Stimulated activated CD8-positive, alpha-beta memory T cell treated with anti-CD3 and anti-CD28 coated beads, Interleukin-4, amount 100 ng/mL, for 24 hours (primary cell): ENCODE measurements around the gene GLIS1.

Experiments used
- DNase-seq: peaks from one replicate; pipeline ENCODE4 v3.0.0-alpha.2; 2020; ENCODE audit warnings: low read depth

The GLIS1 gene

DNA sequence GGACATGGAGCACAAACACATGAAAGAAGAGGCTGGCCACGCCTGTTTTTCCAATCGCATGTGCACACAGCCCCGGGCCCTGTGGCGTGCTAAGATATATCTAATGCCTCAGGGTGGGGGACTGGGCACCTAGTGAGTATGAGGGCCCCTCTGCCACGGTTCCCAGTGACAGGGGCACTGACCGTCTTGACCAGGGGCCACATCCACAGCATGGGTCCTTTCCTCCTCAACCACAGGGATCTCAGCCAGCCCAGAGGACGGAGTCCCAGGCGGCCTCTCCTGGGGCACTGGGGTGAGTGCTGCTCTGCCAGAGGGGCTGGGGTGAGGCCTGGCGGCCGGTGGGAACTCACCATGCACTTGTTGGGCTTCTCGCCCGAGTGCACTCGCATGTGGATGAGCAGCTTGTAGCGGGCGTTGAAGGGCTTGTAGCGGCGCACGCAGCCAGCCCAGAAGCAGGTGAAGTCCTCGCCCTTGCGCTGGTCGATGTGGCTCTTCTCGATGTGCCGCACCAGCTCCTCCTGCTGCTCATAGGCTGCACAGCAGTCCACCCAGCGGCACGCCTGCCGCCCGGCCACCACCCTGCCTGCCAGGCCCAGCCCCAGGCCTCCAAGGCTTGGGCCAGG lies 145.1 kb downstream of the GLIS1 start:
- no peak for DNase-seq

DNA sequence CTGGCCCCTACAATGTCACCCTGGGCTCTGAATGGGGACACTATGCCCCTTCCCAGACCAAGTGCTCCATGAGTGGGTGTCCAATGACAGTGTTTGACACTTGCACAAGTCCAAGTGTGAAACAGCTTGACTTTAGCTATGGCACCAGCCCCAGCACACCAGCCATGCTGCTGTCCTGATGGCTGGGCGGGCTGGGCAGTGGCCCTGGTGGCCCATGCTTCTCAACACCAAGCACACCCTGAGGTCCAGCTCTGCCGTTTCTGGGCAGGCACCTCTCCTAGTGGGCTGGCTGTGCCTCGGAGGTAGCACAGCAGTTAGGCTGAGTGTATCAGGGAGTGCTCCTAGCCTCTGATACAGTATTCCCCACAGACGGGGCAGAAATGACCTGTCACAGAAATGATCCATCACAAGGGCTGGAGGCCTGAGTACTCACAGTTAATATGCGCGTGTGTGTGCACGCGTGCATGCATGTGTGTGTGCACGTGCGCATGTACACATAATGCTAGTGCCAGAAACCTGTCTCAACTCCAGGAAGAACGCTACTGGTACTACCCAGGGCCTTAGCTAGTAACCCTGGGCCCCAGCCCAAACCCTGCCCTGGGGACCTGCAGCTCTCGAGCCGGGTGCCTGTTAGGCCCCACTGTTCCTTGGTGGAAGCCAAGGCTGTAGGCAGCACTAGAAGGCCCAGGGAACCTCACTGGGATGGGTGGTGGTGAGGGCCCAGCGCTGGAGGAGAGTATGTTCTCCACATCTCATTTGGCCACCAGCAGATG lies 145.8 kb downstream of the GLIS1 start:
- DNase-seq, result no peak

DNA sequence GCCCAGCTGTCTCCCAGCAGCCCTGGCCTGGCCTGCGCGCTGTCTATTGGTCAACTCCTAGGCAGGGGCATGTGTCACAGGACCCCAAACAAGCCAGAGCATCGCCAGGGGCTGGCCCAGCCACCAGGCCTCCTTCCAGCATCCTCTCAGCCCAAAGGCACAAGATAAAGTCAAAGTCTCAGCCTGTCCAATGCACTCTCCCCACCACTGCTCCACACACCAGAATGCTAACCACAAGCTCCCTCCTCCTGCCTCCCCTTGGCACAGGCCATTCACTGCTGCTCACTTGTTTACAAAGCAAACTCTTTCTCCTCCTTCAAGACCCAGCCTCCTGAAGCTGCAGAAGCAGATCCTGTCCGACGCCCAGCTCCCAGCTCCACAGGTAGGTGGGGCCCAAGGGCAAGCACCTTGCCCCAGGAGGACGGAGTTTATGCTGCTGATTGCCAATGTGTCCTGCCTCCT lies 146.4 kb downstream of the GLIS1 start:
- DNase-seq, result no peak

DNA sequence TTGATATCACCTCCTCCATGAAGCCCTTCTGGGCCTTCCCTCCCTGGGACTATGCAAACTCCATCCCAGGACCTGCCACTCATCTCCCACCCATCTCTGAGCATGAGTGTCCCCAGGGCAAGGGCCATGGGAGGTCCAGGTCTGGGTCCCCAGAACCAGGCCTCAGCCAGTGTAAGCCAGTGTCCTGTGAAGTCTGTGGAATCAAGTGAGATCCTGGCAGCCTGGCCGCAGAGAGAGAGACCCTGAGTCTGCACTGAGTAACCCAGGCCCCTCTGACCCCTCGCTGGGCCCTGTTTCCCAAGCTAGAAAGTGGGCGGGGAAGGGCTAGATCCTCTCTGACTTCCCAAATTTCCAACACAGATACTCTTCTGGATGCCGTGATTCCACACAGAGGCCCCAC lies 147.0 kb downstream of the GLIS1 start:
- no peak for DNase-seq

DNA sequence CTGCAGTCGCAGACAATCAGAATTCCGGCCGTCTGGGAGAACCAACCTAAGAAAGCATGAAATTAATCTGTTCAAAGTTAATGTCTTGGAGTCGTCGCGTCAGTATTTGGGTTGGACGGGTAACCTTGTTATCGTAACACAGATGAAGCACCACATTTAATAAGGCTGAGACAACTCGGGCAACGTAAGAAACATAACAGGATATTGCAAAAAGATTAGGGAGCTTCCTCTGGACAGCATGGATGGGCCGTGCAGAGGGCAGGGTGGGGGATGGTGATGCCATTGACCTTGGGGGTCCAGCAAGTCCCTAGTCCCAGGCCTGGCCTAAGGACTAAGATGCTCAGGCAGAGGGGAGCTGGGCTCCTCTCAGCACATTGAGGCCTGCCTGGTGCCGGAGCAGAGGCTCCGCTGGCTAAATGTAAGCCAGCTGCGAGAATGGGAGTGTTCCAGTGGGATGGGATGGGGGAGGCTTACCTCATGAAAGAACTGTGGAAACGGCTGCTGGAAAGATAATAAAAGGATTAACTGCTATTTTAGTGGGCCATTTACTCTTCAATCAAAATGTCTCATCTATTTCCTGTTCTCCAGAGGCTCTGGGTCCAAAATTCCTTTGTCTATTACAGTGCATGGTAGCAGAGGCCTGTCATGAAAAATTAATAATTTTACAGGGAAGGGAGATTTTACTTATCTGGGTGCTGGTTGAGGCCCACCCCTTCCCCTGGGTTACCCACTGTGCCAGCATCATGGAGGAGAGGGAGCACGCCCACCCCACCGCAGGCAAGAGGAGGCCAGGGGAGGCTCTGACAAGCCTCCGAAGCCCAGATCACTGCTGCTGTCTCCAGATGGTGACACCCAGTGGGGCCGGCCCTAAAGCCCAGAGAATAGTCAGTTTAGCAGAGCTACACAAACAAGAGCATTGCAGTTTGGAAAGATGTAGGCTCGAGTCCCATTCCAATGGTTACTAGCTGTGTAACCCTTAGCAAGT lies 148.1 kb downstream of the GLIS1 start:
- DNase-seq, result no peak

DNA sequence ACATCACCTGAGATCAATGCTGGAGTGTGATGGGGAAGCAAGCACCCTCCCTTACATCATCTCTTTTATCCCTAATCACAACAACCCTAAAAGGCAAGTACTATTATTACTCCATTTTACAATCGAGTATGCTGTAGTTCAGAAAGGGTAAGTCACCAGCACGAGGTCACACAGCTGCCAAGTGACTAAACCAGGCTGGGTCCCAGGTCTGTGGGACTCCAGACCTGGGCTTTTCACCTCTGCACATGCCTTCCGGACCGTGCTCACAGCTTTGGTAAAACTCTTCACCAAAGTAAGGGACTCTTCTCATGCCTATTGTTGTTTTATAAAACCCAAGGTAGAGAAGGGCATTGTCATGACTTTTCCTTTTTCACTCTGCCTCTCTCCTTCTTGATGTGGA lies 148.9 kb downstream of the GLIS1 start:
- no peak for DNase-seq

DNA sequence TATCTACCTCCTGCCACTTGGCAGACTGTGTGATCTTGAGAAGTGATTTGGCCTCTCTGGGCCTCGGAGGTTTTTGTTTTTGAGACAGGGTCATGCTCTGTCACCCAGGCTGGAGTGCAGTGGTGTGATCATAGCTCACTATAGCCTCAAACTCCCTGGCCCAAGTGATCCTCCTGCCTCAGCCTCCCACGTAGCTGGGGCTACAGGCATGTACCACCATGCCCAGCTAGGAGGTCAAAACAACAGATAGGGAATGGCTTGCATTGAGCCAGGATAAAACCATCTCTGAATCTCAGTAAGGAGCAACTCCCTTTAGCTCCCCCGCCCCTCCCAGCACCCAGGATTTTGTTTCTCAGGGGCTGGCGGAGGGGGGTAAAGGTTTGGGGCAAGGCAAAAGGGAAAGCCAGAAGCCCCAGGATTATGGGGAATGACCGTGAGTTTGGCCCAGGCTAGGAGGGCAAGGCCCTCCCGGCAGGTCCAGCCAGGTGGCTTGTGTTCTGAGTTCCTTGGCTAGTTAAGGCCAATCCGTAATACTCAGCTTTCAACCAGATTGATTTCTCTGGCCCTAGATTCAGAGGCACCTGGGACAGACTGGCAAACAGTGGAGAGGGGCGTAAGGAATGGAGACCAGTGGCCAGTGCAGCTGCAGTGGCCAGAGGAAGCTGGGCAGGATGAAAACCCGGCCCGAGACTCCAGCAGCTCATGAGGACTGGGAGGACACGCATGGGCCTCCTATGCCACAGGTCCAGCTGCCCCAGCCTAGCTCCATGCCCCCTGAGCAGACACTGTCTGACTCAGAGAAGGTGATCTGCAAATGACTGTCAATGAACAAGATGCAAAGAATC lies 149.7 kb downstream of the GLIS1 start:
- DNase-seq, result no peak

DNA sequence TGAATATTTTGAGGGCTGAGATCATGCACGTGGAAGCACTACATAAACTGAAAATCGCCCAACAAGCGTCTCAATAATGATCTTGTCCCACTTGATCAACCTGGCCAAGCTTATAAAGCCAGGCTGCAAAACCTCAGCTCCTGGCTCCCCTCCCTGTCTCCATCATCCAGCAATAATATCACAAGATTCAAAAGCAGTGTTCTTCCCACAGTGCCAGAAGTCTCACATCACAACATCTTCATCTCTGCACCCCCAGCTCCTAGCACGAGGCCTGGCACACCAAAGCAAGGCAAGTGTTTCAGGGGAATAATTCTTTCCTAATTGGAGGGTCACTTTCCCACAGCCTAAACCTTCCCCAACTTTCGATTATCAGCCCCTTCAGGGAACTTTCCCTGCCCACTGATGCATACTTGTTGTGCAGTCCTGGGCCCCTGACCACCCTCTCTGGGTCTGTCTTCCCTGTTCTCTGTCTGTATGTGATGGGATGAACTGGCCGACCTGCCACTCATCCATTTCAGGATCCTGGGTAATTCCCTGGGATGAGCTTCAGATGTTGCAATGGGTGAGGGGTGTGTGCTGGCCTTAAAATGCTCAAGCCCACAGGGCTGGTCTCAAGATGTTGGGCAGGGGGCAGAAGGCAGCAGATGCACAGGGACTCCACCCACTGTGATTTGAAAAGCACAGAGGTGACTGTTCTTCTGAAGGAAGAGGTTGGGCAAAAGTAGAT lies 150.7 kb downstream of the GLIS1 start:
- DNase-seq, result no peak

DNA sequence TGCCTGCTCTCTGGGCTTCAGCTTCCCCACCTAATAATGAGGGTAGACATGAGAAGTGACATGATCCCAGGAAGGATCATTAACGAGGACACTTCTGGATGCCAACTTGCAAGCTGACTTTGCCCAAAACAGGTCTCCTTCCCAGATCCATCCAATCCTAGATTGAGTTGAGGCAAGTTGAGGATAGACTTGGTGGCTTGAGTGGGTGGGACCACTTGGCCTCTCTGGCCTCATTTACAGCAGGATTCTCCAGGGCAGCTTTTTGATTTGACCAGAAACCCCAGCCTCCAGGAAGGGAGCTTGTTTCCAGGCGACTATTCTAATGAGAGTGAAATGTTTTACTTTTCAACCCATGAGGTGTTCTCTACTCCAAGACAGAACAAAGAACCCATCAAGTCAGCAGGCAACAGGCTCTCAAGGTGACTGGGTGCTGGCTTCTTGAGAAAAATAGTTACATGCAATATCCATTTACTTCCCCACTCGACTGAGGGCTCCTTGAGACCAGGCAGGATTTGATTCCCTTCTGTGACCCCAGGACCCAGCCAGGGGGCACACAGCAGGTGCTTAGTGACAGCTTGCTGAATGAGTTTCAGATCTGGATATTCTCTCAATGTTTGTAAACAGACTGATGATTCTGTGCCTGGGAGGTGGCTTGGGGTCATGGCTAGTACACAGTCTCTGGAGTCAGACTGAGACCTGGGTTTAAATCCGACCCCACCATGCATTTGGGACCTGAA lies 151.5 kb downstream of the GLIS1 start:
- DNase-seq, result no peak

DNA sequence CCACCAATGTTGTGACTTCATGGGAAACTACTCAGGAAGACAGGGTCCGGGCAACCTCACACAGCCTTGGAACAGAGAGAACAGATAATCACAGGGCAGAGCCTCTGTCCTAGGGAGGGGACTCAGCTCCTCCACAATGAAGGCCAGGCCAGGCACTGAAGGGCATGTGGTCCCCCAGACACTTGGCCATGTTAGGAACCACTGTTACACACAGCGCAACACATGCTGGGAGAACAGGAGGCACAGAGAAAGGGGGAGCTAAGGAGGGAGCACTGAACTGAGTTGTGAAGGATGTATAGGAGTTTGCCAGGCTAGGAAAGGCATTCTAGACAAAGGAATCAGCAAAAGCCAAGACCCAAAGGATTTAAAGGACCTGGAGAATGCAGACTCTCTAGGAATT lies 152.2 kb downstream of the GLIS1 start:
- no peak for DNase-seq

DNA sequence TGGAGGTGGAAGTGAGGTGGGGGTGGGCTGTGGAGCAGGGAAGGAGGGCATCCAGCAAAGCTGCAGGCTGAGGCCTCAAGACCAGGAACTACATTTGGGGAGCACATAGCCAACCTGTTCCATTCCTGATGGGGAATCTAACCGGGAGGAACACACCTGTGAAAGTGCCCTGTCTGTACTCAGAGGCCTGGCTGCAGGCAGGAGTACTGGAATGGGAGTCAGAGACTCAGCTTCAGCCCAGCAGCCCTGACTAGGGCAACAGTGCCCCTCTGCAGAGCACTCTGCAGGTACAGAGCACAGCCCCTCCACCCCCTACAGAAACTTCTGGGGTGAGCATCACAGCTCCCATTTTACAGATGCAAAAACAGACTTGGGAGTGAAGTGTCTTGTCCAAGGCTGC lies 153.4 kb downstream of the GLIS1 start:
- DNase-seq, result no peak

DNA sequence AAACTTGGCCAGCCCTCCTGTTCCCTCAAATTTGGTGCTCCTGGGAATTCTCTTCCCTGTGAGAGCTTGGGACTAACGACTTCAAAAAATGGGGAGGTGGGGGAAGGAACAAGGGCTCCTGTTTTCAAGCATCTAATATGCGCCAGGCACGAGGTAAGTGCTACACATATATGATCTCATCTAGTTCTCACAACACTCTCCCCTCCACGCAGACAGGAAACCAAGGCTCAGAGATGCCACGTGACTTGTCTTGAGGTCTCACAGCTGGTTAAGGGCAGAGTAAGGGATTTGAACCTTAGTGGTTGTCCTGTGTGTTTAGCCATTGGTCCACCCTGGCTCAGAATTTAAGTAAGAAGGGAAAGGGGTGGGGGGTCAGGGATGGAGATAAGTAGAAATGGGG lies 153.8 kb downstream of the GLIS1 start:
- DNase-seq, result peak; percentile 16

DNA sequence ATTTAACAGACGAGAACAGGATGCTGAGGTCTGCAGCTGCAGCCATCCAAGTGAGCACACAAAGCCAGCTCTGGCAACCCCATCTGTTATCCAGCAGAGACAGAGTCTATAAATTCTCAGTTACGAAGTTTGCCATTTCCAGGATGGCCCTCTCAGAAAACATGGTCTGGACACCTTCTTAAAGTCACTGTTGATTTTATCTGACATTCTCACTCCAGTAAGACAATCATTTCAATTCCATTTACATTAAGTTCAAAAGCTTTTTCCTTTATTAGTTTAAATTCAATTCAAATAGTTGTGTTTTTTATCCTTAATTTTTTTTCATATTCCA lies 154.2 kb downstream of the GLIS1 start:
- DNase-seq, result no peak

DNA sequence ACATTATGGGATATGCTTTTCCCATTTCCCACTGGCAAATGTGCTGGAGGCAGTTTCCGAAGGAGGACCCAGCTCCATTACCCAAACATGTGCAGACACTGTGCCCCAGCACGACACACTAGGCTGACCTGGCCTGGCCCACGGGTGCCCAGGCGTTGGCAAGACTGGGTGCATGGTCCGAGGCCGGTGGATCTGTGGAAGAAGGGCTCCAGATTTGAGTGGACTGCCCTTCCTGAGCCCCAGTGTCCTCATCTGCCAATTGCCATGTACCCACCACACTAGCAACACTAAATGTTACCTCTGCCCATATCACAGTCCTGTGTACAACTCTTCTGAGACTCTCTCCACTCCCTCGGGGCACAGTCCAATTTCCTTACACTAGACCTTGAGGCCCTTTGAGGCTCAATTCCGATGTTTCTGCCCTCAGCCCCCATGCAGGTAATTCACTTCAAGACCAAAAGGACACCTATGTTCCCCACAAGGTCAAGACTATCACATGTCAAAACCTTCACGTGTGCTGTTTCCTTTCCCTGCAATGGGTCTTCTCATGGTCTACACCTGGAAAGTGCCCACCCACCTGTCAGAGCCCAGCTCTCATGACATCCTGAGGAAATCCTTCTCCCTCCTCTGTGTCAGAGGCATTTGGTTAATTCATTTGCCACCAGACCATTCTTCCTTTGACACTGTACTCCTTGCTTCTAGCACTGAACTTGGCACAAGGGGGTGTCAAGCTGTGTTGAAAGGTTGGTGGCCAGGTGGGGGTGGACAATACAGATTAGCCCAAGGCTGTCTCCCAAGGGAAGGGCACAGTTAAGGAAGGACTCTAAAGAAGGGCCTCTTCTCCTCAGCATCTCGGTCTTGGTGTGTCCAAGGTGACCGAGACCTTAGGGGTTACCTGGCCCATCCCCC lies 154.8 kb downstream of the GLIS1 start:
- DNase-seq, result no peak

DNA sequence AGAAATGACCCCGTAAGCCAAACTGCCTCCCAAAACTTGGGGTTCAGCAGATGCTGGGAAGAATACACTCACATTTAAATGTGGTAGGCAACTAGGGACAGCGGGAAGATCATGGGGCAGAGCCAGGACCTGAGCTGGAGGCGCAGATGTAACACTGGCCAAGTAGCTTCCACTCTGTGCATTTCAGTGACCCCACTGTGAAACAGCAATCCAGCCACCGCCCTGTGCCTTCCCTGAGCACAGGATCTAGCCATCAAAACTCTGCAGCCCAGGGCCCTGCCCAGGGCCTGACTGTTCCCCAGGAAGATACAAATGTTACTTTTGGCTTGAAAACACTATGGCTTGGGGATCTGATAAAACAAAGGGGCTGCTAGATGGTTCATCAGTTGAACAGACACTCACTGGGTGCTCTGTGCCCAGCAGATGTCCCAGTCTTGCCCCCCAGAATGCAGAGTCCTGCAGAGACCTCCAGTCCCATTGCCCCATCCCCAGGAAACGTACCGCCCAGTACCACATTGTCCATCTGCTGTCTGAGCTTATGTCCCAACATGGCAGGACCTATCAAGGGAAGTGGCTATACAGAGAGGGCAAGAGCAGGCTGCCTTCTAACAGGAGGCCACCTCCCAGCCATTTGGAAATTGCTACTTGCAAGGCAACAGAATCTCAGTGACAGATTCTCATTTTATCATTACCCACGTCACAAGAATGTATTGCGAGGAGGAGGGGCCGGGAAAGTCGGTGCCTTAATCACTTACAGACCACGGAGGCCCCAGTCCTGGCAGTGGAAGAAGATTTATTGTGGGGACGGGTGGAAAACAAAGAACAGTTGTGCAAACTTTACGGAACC lies 155.7 kb downstream of the GLIS1 start:
- no peak for DNase-seq

DNA sequence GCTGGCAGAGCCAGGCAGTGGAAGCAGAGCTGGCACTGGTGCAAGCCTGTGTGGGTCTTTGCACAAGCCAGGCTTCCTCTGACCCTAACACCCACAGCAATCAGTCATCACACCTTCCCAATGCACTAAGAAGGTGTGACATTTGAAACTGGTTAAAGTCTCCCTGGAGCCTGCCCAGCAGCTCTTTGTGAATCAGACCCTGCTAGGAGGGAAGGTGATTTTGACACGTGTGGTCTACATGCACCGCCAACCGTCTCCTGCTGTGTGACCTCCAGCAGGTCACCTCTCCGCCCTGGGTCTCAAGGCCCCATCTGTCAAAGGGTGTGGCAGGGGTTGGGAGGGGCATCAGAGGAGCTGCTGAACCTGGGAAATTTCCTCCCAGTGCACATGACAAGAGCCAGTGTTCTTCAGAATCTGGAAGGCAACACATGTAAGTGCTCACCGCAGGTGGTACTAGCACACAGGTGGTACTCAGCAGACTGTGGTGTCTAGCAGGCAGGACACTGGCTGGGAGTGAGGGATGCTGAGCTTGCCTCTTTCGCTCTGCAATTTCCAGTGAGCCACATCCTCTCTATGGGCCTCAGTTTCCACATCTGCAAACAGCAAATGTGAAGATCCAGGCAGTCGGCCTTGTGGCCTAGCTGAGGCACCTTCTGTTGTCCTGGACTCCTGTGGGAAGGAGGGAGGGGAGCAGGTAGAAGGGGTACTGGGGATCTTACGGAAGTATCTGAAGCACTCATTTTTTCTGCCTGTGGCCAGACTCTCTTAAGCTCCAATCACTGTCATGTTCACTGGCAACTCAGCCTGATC lies 156.5 kb downstream of the GLIS1 start:
- DNase-seq, result no peak

DNA sequence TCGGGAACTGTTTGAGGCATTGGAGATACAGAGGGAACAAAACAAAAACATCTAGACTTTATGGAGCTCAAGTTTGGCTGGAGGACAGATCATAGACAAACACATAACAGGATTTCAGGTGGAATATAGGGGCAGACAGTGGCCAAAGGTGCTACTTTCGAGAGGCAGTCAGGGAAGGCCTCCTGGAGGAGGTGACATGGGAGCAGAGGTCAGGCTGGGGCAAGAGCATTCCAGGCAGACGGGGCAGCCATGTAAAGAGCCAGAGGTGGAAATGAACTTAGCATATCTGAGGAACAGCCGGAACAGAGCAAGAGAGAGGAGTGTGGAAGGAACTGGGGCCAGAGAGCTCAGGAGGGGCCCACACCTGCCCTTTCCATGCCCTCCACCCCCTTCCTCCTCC lies 157.5 kb downstream of the GLIS1 start:
- DNase-seq, result no peak
